ENCODE data around the gene CFAP20DC.

DNA sequence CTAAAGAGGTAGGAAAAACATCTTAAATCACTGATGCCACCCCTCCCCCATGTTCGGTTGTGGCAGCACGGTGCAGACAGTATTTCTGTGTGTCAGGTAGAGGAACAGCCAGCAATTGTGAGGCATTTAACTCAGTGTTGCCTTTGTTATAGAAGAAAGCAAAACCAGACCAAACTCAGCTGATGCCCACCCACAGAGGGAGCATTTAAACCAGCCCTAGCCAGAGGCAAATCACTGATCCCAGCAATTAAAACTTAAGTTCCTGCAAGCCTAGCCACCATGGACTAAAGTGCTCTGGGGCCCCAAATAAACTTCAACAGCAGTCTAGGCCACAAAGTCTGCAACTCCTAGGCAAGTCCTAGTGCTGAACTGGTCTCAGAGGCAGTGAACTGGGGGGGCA, 94.5 kb downstream of the CFAP20DC start:
- TF ChIP-seq, protein P1, sequence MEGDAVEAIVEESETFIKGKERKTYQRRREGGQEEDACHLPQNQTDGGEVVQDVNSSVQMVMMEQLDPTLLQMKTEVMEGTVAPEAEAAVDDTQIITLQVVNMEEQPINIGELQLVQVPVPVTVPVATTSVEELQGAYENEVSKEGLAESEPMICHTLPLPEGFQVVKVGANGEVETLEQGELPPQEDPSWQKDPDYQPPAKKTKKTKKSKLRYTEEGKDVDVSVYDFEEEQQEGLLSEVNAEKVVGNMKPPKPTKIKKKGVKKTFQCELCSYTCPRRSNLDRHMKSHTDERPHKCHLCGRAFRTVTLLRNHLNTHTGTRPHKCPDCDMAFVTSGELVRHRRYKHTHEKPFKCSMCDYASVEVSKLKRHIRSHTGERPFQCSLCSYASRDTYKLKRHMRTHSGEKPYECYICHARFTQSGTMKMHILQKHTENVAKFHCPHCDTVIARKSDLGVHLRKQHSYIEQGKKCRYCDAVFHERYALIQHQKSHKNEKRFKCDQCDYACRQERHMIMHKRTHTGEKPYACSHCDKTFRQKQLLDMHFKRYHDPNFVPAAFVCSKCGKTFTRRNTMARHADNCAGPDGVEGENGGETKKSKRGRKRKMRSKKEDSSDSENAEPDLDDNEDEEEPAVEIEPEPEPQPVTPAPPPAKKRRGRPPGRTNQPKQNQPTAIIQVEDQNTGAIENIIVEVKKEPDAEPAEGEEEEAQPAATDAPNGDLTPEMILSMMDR (IDR thresholded peaks at IDR 0.05; ENCODE audit: insufficient read depth, low read depth, low read length) = no peak
- TF ChIP-seq EZH2 (IDR thresholded peaks at IDR 0.05; ENCODE audit: insufficient read depth, low read length) = no peak
